K562 (cell line): ENCODE results near the gene AKT1S1. TPM values are rescaled to one million over a fixed set of nuclear protein-coding genes. Genes with fewer than 3 reads are reported as not detected.

Experiments
- CSDE1 ChIP-seq, 2 experiments: fragments of 450-650 bp; IDR thresholded peaks; 2 replicates each; pipeline ENCODE4 v1.6.1; 2016; ENCODE audit warnings: mild to moderate bottlenecking in 1 of 2
- ZNF347 ChIP-seq: fragments of 450-650 bp; formaldehyde crosslinking; IDR thresholded peaks from 2 replicates; pipeline ENCODE4 v1.4.0; 2020; ENCODE audit warnings: low read depth, mild to moderate bottlenecking, moderate library complexity
- polyA plus RNA-seq, 8 experiments: library from polyadenylated mRNA; depleted of rRNA in 4 of 8; stranded (reverse) in 5 of 8; unstranded in 3 of 8; fragments of >200 nt; fragmentation: Nextera tagmentation in 2 of 8; fragmentation: Illumina TruSeq in 1 of 8; extraction: Ambion mirVana in 2 of 8; extraction: Trizol in 1 of 8; gene quantifications; 2 replicates each; pipeline versions ENCODE4 v1.2.1 to v1.2.3, GENCODE V29; 2011 to 2014; ENCODE audit warnings: inconsistent platforms in 1 of 8, missing spikeins in 1 of 8
- total RNA-seq, 7 experiments: library from RNA; depleted of rRNA in 6 of 7; stranded (reverse); fragments of >200 nt in 6 of 7; fragmentation: Illumina TruSeq in 2 of 7; extraction: Trizol in 2 of 7; gene quantifications; 2 replicates each; pipeline versions ENCODE4 v1.2.1 to v1.2.3, GENCODE V29; 2011 to 2021; ENCODE audit warnings: low replicate concordance in 1 of 7
- TF ChIP-seq, protein P1 (sequence below), 2 experiments: fragments of 450-650 bp in 1 of 2; sonication (generic) in 1 of 2; formaldehyde crosslinking in 1 of 2; IDR thresholded peaks; 2 replicates each; pipeline versions ENCODE4 v1.7.1 to v1.9.0; 2016 to 2022; ENCODE audit warnings: inconsistent platforms in 1 of 2, mild to moderate bottlenecking in 1 of 2, missing genetic modification reagents in 1 of 2

Gene AKT1S1
- total and polyA plus RNA-seq, 9 of the 15 experiments (the other 6 are each of a cell fraction or from before 2014, with no cell fraction given): 1.2 to 50.3 (median 17.1) TPM

DNA sequence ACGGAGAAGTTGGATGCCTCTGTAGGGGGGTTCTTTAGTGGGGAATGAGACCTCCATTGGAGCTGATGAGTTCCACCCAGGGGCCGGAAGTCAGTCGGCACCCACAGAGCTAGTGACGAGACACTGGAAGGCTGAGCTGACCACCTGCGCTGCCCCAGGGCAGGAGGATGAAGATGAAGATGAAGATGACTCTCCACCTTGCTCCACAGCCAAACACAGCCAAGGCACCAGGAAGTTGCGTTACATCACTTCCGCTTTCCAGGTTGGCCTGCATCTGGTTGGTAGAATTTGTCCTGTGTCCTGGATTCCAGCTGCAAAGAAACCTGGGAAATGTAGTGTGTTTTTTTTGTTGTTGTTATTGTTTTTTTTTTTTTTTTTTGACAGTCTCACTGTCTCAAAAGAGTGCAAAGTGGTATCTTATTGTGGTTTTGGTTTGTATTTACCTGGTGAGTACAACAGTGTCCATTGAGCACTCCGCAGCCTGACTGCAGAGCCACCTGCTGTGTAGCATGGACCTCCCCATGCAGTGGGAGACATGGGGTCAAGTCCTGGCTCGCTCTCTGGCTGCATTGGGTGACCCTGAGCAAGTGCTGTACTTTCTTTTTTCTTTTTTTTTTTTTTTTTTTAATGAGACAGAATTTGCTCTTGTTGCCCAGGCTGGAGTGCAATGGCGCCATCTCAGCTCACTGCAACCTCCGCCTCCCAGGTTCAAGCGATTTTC, 2.2 kb upstream of the AKT1S1 start (continued):
- TF ChIP-seq, protein P1, sequence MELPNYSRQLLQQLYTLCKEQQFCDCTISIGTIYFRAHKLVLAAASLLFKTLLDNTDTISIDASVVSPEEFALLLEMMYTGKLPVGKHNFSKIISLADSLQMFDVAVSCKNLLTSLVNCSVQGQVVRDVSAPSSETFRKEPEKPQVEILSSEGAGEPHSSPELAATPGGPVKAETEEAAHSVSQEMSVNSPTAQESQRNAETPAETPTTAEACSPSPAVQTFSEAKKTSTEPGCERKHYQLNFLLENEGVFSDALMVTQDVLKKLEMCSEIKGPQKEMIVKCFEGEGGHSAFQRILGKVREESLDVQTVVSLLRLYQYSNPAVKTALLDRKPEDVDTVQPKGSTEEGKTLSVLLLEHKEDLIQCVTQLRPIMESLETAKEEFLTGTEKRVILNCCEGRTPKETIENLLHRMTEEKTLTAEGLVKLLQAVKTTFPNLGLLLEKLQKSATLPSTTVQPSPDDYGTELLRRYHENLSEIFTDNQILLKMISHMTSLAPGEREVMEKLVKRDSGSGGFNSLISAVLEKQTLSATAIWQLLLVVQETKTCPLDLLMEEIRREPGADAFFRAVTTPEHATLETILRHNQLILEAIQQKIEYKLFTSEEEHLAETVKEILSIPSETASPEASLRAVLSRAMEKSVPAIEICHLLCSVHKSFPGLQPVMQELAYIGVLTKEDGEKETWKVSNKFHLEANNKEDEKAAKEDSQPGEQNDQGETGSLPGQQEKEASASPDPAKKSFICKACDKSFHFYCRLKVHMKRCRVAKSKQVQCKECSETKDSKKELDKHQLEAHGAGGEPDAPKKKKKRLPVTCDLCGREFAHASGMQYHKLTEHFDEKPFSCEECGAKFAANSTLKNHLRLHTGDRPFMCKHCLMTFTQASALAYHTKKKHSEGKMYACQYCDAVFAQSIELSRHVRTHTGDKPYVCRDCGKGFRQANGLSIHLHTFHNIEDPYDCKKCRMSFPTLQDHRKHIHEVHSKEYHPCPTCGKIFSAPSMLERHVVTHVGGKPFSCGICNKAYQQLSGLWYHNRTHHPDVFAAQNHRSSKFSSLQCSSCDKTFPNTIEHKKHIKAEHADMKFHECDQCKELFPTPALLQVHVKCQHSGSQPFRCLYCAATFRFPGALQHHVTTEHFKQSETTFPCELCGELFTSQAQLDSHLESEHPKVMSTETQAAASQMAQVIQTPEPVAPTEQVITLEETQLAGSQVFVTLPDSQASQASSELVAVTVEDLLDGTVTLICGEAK (IDR thresholded peaks at IDR 0.05): peak; percentile 61; the same call in 1 of the 2 replicates
- TF ChIP-seq, protein P1 (CRISPR knock-in tag; IDR thresholded peaks at IDR 0.05): no peak
- no peak for TF ChIP-seq ZNF347 (CRISPR knock-in tag)
- no peak for TF ChIP-seq CSDE1 (IDR thresholded peaks at IDR 0.05)
- TF ChIP-seq, all 486 proteins: peak for 5
